GM18508 (cell line): Measurements from ENCODE around the gene WNK4.
"Not testable (repeated sequence)": the region's sequence is repeated elsewhere in the genome, so short reads cannot be mapped to it uniquely, and the experiment has no call there.

Experiments
- ATAC-seq: cut with Tn5 transposase; IDR thresholded peaks from one replicate; pipeline ENCODE4 v1.9.1; 2021; ENCODE audit warnings: moderate number of reproducible peaks; ENCODE audit not compliant: insufficient read depth, unreplicated experiment

The WNK4 gene

GRCh38 chr17:42769964-42770363 lies 10.4 kb upstream of the WNK4 start:
- ATAC-seq, result not testable (repeated sequence)

- ATAC-seq, result no peak
Observed at GRCh38 chr17:42772945-42773289, 7.5 kb upstream of the WNK4 start.

GRCh38 chr17:42773290-42774035 lies 6.9 kb upstream of the WNK4 start, which contains the start of gene VPS25:
Gene VPS25, plus strand, starts transcription at chr17:42773449. Its CDS starts 27 bp downstream, at chr17:42773476.
- ATAC-seq, result no peak

- no peak for ATAC-seq
Observed at GRCh38 chr17:42774066-42774745, 6.2 kb upstream of the WNK4 start.

GRCh38 chr17:42775534-42776098 lies 4.8 kb upstream of the WNK4 start:
- ATAC-seq, result no peak

- no peak for ATAC-seq
Observed at GRCh38 chr17:42778570-42778969, 1.8 kb upstream of the WNK4 start.

GRCh38 chr17:42779304-42779935 lies 990 bp upstream of the WNK4 start:
- ATAC-seq, result no peak

- no peak for ATAC-seq
Observed at GRCh38 chr17:42780851-42781638, 635 bp downstream of the WNK4 start.

- ATAC-seq, result no peak
Observed at GRCh38 chr17:42781639-42782165, 1.3 kb downstream of the WNK4 start.

- ATAC-seq, result no peak
Observed at GRCh38 chr17:42782166-42783061, 2.0 kb downstream of the WNK4 start.

- no peak for ATAC-seq
Observed at GRCh38 chr17:42783062-42783790, 2.8 kb downstream of the WNK4 start.

- no peak for ATAC-seq
Observed at GRCh38 chr17:42783791-42784138, 3.4 kb downstream of the WNK4 start.

GRCh38 chr17:42784409-42784808 lies 4.0 kb downstream of the WNK4 start:
- no peak for ATAC-seq

GRCh38 chr17:42784811-42785592 lies 4.6 kb downstream of the WNK4 start:
- no peak for ATAC-seq

- ATAC-seq, result no peak
Observed at GRCh38 chr17:42787266-42787665, 6.9 kb downstream of the WNK4 start.

- ATAC-seq, result no peak
Observed at GRCh38 chr17:42791948-42792347, 11.5 kb downstream of the WNK4 start.

GRCh38 chr17:42792545-42792944 lies 12.1 kb downstream of the WNK4 start:
- ATAC-seq, result no peak

GRCh38 chr17:42795061-42795460 lies 14.7 kb downstream of the WNK4 start:
- no peak for ATAC-seq
